H1 (cell line): ENCODE data around the gene PTPN22. TPM values are rescaled to one million over a fixed set of nuclear protein-coding genes. Genes with fewer than 3 reads are reported as not detected.

Source experiments
- CTCF ChIA-PET: fragments of 300-600 bp; sonication (Branson Sonifier 250); formaldehyde crosslinking; loops from one replicate; lab custom pipeline; 2021; ENCODE audit not compliant: partially characterized antibody; lab: Charles Lee
- POLR2A ChIA-PET: fragments of 300-600 bp; sonication (Branson Sonifier 250); formaldehyde crosslinking; loops from one replicate; lab custom pipeline; 2021; ENCODE audit warnings: inconsistent platforms; ENCODE audit not compliant: partially characterized antibody; lab: Charles Lee
- DNase-seq, 2 experiments: peaks; one replicate each; pipeline versions ENCODE4 v3.0.0 to v3.0.0-alpha.2; 2010 to 2022; ENCODE audit warnings: low spot score in 2 of 2, low read depth in 1 of 2, mixed read lengths in 1 of 2
- FAIRE-seq: peaks from 2 replicates; lab custom pipeline; 2011; peaks lifted over from hg19 to GRCh38; lab: Jason Lieb, UNC
- H2AFZ ChIP-seq: 2 replicates; pipeline ENCODE4 v1.8.1; 2012; ENCODE audit warnings: low read length, inconsistent platforms
- H2AK5ac ChIP-seq: 2 replicates; pipeline ENCODE4 v1.6.1; 2013; ENCODE audit warnings: low read depth, low read length
- H2BK120ac ChIP-seq: replicated peaks from 2 replicates; pipeline ENCODE3; 2013; ENCODE audit warnings: low read depth, low read length, inconsistent platforms
- H2BK12ac ChIP-seq: 2 replicates; pipeline ENCODE4 v1.6.1; 2013; ENCODE audit warnings: low read depth, low read length
- H2BK15ac ChIP-seq: 2 replicates; pipeline ENCODE4 v1.6.1; 2013; ENCODE audit warnings: low read length
- H2BK20ac ChIP-seq: 2 replicates; pipeline ENCODE4 v1.6.1; 2013; ENCODE audit warnings: low read length
- H2BK5ac ChIP-seq: 2 replicates; pipeline ENCODE4 v1.6.1; 2013; ENCODE audit warnings: low read depth, low read length
- H3K14ac ChIP-seq: 2 replicates; pipeline ENCODE4 v1.6.1; 2013; ENCODE audit warnings: inconsistent platforms; ENCODE audit not compliant: insufficient read length
- H3K18ac ChIP-seq: 2 replicates; pipeline ENCODE4 v1.6.1; 2013; ENCODE audit warnings: low read length; ENCODE audit errors: extremely low read depth
- H3K23ac ChIP-seq: 2 replicates; pipeline ENCODE4 v1.6.1; 2013; ENCODE audit warnings: inconsistent platforms; ENCODE audit not compliant: insufficient read length
- H3K23me2 ChIP-seq: 2 replicates; pipeline ENCODE4 v1.6.1; 2013; ENCODE audit warnings: low read depth, low read length
- H3K27ac ChIP-seq: 2 replicates; pipeline ENCODE4 v1.6.1; 2011; ENCODE audit warnings: low read depth, low read length, inconsistent platforms
- H3K27me3 ChIP-seq, 4 experiments: replicated peaks in 1 of 4; 1 replicate in 1 of 4; 2 replicates in 3 of 4; pipeline versions ENCODE4 v1.6.1 to v1.8.1; 2011 to 2013; ENCODE audit warnings: low read length in 3 of 4, mild to moderate bottlenecking in 3 of 4, inconsistent platforms in 2 of 4, mixed read lengths in 2 of 4, moderate library complexity in 1 of 4; ENCODE audit not compliant: control insufficient read depth in 3 of 4, insufficient read depth in 3 of 4; ENCODE audit errors: extremely low read depth in 1 of 4
- H3K36me3 ChIP-seq, 4 experiments: 2 replicates each; pipeline versions ENCODE4 v1.6.1 to v1.8.1; 2011 to 2013; ENCODE audit warnings: mild to moderate bottlenecking in 4 of 4, low read length in 3 of 4, moderate library complexity in 2 of 4, control low read depth in 1 of 4, inconsistent platforms in 1 of 4; ENCODE audit not compliant: insufficient read depth in 4 of 4, control insufficient read depth in 2 of 4
- H3K4ac ChIP-seq: replicated peaks from 2 replicates; pipeline ENCODE3; 2013; ENCODE audit warnings: low read length, low read depth, mixed read lengths, inconsistent platforms; ENCODE audit not compliant: insufficient read length
- H3K4me1 ChIP-seq, 4 experiments: replicated peaks in 1 of 4; 1 replicate in 1 of 4; 2 replicates in 3 of 4; pipeline versions ENCODE4 v1.6.1 to v1.8.1; 2011 to 2013; ENCODE audit warnings: low read length in 3 of 4, inconsistent platforms in 2 of 4, mixed read lengths in 1 of 4; ENCODE audit not compliant: insufficient read depth in 4 of 4, control insufficient read depth in 3 of 4
- H3K4me2 ChIP-seq, 2 experiments: 2 replicates each; pipeline versions ENCODE4 v1.6.1 to v1.8.1; 2011 to 2013; ENCODE audit warnings: low read depth in 2 of 2, low read length in 2 of 2, control low read depth in 1 of 2, inconsistent platforms in 1 of 2, mild to moderate bottlenecking in 1 of 2; ENCODE audit not compliant: insufficient read depth in 1 of 2
- H3K4me3 ChIP-seq, 4 experiments: fragments of 200-600, 300-600 bp in 1 of 4; sonication (generic), shearing (Covaris generic), sonication (Bioruptor Twin) in 1 of 4; 2 replicates each; pipeline versions ENCODE4 v1.5.1 to v1.8.1; 2011 to 2016; ENCODE audit warnings: low read length in 4 of 4, low read depth in 3 of 4, control low read depth in 2 of 4, inconsistent platforms in 2 of 4, mild to moderate bottlenecking in 2 of 4, mixed read lengths in 1 of 4, moderate library complexity in 1 of 4; ENCODE audit not compliant: insufficient read depth in 2 of 4; ENCODE audit errors: extremely low read depth in 1 of 4
- H3K56ac ChIP-seq: replicated peaks from 2 replicates; pipeline ENCODE3; 2013; ENCODE audit warnings: low read depth, mild to moderate bottlenecking, mixed read lengths, low read length, inconsistent platforms; ENCODE audit not compliant: insufficient read length
- H3K79me1 ChIP-seq: 2 replicates; pipeline ENCODE4 v1.6.1; 2013; ENCODE audit warnings: low read depth, low read length, control low read depth
- H3K79me2 ChIP-seq, 2 experiments: 2 replicates each; pipeline versions ENCODE4 v1.6.1 to v1.8.1; 2012 to 2013; ENCODE audit warnings: low read length in 2 of 2, mild to moderate bottlenecking in 2 of 2, inconsistent platforms in 1 of 2; ENCODE audit not compliant: insufficient read depth in 2 of 2, control insufficient read depth in 1 of 2
- H3K9ac ChIP-seq, 4 experiments: replicated peaks in 1 of 4; 1 replicate in 1 of 4; 2 replicates in 3 of 4; pipeline versions ENCODE4 v1.6.1 to v1.8.1; 2011 to 2013; ENCODE audit warnings: low read depth in 3 of 4, low read length in 3 of 4, control low read depth in 2 of 4, mild to moderate bottlenecking in 2 of 4, moderate library complexity in 2 of 4, inconsistent platforms in 1 of 4; ENCODE audit errors: extremely low read depth in 1 of 4
- H3K9me3 ChIP-seq, 2 experiments: 2 replicates each; pipeline versions ENCODE4 v1.6.1 to v1.8.1; 2012 to 2013; ENCODE audit warnings: mild to moderate bottlenecking in 2 of 2, moderate library complexity in 2 of 2, control low read depth in 1 of 2, inconsistent platforms in 1 of 2, low read depth in 1 of 2, low read length in 1 of 2, mixed read lengths in 1 of 2; ENCODE audit not compliant: insufficient read depth in 2 of 2
- H4K20me1 ChIP-seq, 2 experiments: replicated peaks in 1 of 2; 2 replicates each; pipeline versions ENCODE3 to v1.8.1; 2011 to 2013; ENCODE audit warnings: inconsistent platforms in 2 of 2, low read length in 2 of 2, mild to moderate bottlenecking in 1 of 2; ENCODE audit not compliant: insufficient read depth in 2 of 2, control insufficient read depth in 1 of 2
- H4K5ac ChIP-seq: 2 replicates; pipeline ENCODE4 v1.6.1; 2013; ENCODE audit warnings: low read length, low read depth, mixed read lengths, inconsistent platforms; ENCODE audit not compliant: insufficient read length
- H4K8ac ChIP-seq: 2 replicates; pipeline ENCODE4 v1.8.0; 2013; ENCODE audit warnings: mild to moderate bottlenecking, moderate library complexity, low read length, inconsistent platforms; ENCODE audit not compliant: insufficient read depth; ENCODE audit errors: extremely low read depth
- H4K91ac ChIP-seq: replicated peaks from 2 replicates; pipeline ENCODE3; 2013; ENCODE audit warnings: low read length, mixed read lengths, inconsistent platforms; ENCODE audit not compliant: insufficient read length
- ATF2 ChIP-seq: IDR thresholded peaks from 2 replicates; pipeline ENCODE4 v1.6.1; 2012; ENCODE audit warnings: low read length, inconsistent platforms
- E2F6 ChIP-seq: IDR thresholded peaks from 2 replicates; pipeline ENCODE4 v1.6.1; 2012; ENCODE audit warnings: inconsistent platforms
- FOSL1 ChIP-seq: IDR thresholded peaks from 2 replicates; pipeline ENCODE4 v1.6.1; 2011; ENCODE audit warnings: mild to moderate bottlenecking, low read depth, low read length, moderate library complexity; ENCODE audit not compliant: insufficient read depth
- GTF2F1 ChIP-seq: IDR thresholded peaks from 2 replicates; pipeline ENCODE4 v1.6.1; 2012; ENCODE audit warnings: low read depth, low read length, improper control_type of control experiment, borderline replicate concordance
- JUN ChIP-seq: IDR thresholded peaks from 2 replicates; pipeline ENCODE4 v1.6.1; 2011; ENCODE audit warnings: low read depth, mild to moderate bottlenecking, improper control_type of control experiment, low read length
- MAFK ChIP-seq: IDR thresholded peaks from 2 replicates; pipeline ENCODE4 v1.6.1; 2012; ENCODE audit warnings: low read depth, mild to moderate bottlenecking, improper control_type of control experiment, low read length
- SIX5 ChIP-seq: IDR thresholded peaks from 2 replicates; pipeline ENCODE4 v1.6.1; 2011; ENCODE audit warnings: mild to moderate bottlenecking, low read depth, low read length
- SP2 ChIP-seq: IDR thresholded peaks from 2 replicates; pipeline ENCODE4 v1.6.1; 2012; ENCODE audit warnings: mild to moderate bottlenecking, low read length, inconsistent platforms
- TEAD4 ChIP-seq: IDR thresholded peaks from 2 replicates; pipeline ENCODE4 v1.6.1; 2012; ENCODE audit warnings: low read depth, low read length, inconsistent platforms, mixed read lengths
- ZNF274 ChIP-seq: IDR thresholded peaks from 2 replicates; pipeline ENCODE4 v1.7.0; 2012; ENCODE audit warnings: low read length, borderline replicate concordance; ENCODE audit errors: extremely low read depth
- WGBS, 2 experiments: shearing (Covaris generic) in 1 of 2; methylation state at CpG; one replicate each; pipeline versions ENCODE4 v1.1.6 to v1.1.7; 2013 to 2015; ENCODE audit warnings: low lambda C conversion rate in 2 of 2, mixed read lengths in 2 of 2, inconsistent platforms in 1 of 2, low coverage in 1 of 2, missing lambda C conversion rate in 1 of 2; ENCODE audit not compliant: insufficient replicate concordance in 2 of 2, insufficient coverage in 1 of 2, insufficient read length in 1 of 2; ENCODE audit errors: extremely low coverage in 1 of 2, missing lambda C conversion rate in 1 of 2; 5-methylcytosine and 5-hydroxymethylcytosine counted together
- polyA plus RNA-seq, 7 experiments: library from polyadenylated mRNA; depleted of rRNA in 3 of 7; stranded (reverse) in 5 of 7; unstranded in 2 of 7; fragments of >200 nt in 5 of 7; fragments of 200-250 nt in 2 of 7; gene quantifications; 1 replicate in 5 of 7; 2 replicates in 1 of 7; 4 replicates in 1 of 7; pipeline versions ENCODE4 v1.2.1 to v1.2.3, GENCODE V29; 2011 to 2013; ENCODE audit warnings: missing spikeins in 2 of 7, mixed read lengths in 2 of 7
- total RNA-seq: library from RNA; stranded (reverse); fragmentation: NEBNext Ultra II Directional; extraction: Animal tissue kit (Norgen Biotek cat#: 25700); gene quantifications from 2 replicates; pipeline ENCODE4 v1.2.1, GENCODE V29; 2021

Gene PTPN22
- total and polyA plus RNA-seq, 2 of the 8 experiments (the other 6 are each of a cell fraction or from before 2014, with no cell fraction given), result not detected

GRCh38 chr1:113797472-113797871, 74.0 kb downstream of the PTPN22 start:
- TF ChIP-seq JUN (no peak), TEAD4 (no peak), SP2 (no peak), SIX5 (no peak), MAFK (no peak), FOSL1 (no peak), ZNF274 (no peak), ATF2 (no peak), GTF2F1 (no peak), E2F6 (no peak)
- H4K5ac ChIP-seq, result no peak overlapping the region
- POLR2A ChIA-PET, result interaction anchor here (1.0 kb wide), 1 partner anchor 17 kb away, joined by 3 read pairs; no protein-coding TSS in a partner anchor
- no peak for DNase-seq
- no peak overlapping the region for H2AK5ac ChIP-seq
- H3K23ac ChIP-seq, result no peak overlapping the region
- no peak overlapping the region for H3K9ac ChIP-seq
- H3K18ac ChIP-seq, result no peak overlapping the region
- H2BK20ac ChIP-seq, result no peak overlapping the region
- H2AFZ ChIP-seq, result no peak overlapping the region
- H2BK12ac ChIP-seq, result no peak overlapping the region
- no peaks in the 10 kb centered on the region for H3K27me3 ChIP-seq
- peaks cover 0 to 38% of the 10 kb centered on the region in 2 experiments; a peak in 2 of 4 replicates for H3K79me2 ChIP-seq
- FAIRE-seq, result no peak
- no peaks in the 10 kb centered on the region for H3K9me3 ChIP-seq
- no peak overlapping the region for H3K14ac ChIP-seq
- H2BK120ac ChIP-seq, result no peak overlapping the region
- no peak overlapping the region for H3K4ac ChIP-seq
- H3K23me2 ChIP-seq, result no peaks in the 10 kb centered on the region
- H3K36me3 ChIP-seq, result peaks cover 0 to 14% (median 4%) of the 10 kb centered on the region in 4 experiments; a peak in 4 of 8 replicates
- H4K91ac ChIP-seq, result no peak overlapping the region
- no peaks in the 10 kb centered on the region for H3K4me1 ChIP-seq
- H2BK5ac ChIP-seq, result no peak overlapping the region
- H3K4me2 ChIP-seq, result no peak overlapping the region
- no peak overlapping the region for H3K56ac ChIP-seq
- no peak overlapping the region; the same call in 1 of the 2 replicates for H4K8ac ChIP-seq
- no peak overlapping the region for H2BK15ac ChIP-seq
- CTCF ChIA-PET, result no interaction called here
- no peak overlapping the region for H3K27ac ChIP-seq
- peaks cover 0 to 5% of the 10 kb centered on the region in 2 experiments for H4K20me1 ChIP-seq
- WGBS, 2 experiments, result 96% methylated on average over 4 of the region's 4 CpGs; no CpG with 5 or more reads in 1 of the 2 experiments
- H3K79me1 ChIP-seq, result no peaks in the 10 kb centered on the region
- no peak overlapping the region for H3K4me3 ChIP-seq
